ENCODE measurements around the gene RDH8.

GRCh38 chr19:10003271-10003670, 10.0 kb upstream of the RDH8 start:
- TF ChIP-seq EZH2 (IDR thresholded peaks at IDR 0.05; ENCODE audit: insufficient read depth, low read length): no peak
- no peak for TF ChIP-seq CTCF (IDR thresholded peaks at IDR 0.05; ENCODE audit: insufficient read depth, low read depth, low read length)
